Ramos (cell line): ENCODE results near the gene KYAT1.
"Not testable (repeated sequence)": the region's sequence is repeated elsewhere in the genome, so short reads cannot be mapped to it uniquely, and the experiment has no call there.

Experiments
- in situ Hi-C: fragments of 300-500 bp; cut with MboI; formaldehyde crosslinking; loops from one replicate; pipeline ENCODE4 v1.14.3; 2022; ENCODE audit warnings: low sequenced_read_pairs; ENCODE audit not compliant: unreplicated experiment

KYAT1 gene

GRCh38 chr9:128887049-128887448 lies 5.3 kb upstream of the KYAT1 start:
- in situ Hi-C loops = no loop called here

DNA sequence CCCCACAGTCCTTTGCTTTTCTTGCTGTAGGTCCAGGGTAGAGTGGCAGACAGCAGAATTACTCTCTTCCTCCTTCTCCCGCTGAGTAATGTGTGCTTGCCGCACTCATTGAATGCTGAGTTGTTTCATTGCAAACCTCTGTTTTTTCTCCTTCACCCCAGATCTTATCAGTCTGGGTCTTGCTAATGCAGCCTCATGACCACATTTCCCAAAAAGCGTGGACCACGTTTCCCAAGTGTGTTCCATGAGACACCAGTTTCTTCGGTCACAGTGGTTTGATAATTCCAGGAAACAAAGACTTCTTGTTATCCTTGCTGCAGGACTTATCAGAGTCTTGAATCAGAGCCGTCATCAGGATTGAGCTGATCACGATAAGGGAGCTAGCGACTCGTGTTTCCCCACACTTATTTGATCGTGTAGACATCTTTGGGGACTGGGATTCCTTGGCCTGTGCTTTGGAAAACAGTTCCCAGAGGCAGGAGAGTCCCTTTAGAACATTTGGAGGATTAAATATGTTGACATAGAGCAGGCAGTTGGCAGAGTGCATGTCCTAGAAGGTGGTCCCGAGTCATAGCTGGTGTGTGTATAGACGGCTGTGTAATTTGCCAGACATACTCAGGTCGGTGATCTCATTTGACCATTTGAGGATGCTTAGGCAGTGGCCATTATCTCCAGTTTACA lies 4.6 kb upstream of the KYAT1 start:
- in situ Hi-C loops = no loop called here

GRCh38 chr9:128885798-128886197 lies 4.0 kb upstream of the KYAT1 start:
- in situ Hi-C loops = no loop called here

GRCh38 chr9:128885376-128885775 lies 3.6 kb upstream of the KYAT1 start:
- in situ Hi-C loops = no loop called here

DNA sequence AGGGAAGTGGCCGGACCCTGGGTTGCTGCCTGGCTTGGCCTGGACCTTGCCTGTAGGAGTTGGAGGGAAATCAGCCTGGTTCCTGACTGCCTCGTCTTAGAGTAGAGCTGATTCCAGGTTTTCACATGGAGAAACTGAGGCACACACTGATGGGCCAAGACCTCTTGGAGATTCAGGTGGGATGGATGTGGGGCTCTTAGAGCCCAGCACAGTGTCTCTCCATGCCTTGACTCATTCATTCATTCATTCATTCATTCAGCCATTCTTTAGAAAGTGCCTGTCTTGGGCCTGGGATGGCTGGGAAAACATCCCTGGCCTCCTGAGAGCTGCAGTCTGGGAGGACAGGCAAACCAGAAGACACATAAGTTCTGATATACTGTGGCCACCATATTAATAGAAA lies 2.4 kb upstream of the KYAT1 start:
- in situ Hi-C loops = no loop called here

DNA sequence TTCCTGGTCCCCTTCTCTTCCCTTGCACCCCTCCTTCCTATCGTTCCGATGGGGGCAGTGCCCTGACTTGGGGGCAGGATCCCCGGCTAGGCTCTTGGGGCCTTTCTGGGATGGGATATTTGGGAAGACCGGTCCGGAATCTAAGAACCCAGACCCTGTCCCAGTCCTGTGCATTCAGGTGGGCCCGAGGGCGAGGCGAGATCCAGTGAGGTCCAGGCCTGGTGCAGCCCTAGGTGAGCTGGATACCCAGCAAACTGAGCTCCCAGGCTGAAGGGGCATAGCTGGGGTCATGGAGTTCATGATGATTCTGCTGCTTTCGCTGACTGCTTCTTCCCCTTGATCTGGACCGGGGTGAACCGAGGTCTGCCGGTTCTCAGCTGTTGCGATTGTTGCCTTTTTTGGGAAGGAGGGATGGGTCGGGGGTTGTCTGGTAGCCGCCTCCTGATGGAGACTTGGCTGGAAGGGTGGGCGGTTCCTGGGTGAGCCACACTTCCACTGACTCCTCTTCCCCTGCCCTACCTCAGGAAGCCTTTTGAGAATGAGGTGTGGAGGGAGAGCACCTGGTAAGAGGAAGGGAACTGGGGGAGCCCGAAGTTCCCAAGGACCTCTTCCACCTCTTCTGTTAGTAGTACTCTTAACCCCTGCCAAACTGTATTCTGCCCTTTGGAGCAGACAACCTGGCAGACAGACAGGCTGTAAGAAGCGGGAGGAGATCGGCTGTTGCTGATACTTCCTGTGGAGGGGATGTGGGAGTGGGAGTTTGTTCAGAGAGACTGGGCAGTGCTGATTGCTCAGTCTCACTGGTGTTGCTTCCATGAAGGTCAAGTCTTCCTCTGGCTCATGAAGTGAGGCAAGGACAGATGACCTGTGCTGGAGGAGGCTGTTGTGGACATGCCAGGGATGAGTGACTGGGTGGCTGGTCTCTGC lies 1.2 kb upstream of the KYAT1 start:
- in situ Hi-C loops = no loop called here

DNA sequence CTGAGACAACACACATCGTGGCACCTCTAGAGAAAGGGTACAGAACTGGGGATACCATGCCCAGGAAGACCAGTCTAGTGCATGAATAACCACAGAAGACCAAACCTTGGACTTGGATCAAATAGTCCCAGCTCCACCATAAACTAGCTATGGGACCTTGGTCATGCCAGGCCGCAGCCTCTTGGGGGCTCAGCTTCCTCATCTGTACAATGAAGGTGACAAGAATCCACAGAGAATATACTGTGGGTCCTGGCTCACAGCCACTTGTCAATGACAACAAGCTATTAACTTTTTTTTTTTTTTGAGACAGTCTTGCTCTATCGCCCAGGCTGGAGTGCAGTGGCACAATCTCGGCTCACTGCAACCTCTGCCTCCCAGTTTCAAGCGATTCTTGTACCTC lies 3.9 kb downstream of the KYAT1 start:
- in situ Hi-C loops = no loop called here

DNA sequence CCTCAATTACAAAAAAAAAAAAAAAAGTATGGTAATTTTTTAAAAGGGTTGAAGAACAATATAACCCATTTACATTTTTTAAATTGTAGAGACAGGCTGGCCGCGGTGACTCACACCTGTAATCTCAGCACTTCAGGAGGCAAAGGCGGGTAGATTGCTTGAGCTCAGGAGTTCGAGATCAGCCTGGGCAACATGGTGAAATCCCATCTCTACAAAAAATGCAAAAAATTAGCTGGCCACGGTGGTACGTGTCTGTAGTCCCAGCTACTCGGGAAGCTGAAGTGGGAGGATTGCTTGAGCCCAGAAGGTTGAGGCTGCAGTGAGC lies 10.8 kb downstream of the KYAT1 start:
- in situ Hi-C loops = not testable (repeated sequence)

DNA sequence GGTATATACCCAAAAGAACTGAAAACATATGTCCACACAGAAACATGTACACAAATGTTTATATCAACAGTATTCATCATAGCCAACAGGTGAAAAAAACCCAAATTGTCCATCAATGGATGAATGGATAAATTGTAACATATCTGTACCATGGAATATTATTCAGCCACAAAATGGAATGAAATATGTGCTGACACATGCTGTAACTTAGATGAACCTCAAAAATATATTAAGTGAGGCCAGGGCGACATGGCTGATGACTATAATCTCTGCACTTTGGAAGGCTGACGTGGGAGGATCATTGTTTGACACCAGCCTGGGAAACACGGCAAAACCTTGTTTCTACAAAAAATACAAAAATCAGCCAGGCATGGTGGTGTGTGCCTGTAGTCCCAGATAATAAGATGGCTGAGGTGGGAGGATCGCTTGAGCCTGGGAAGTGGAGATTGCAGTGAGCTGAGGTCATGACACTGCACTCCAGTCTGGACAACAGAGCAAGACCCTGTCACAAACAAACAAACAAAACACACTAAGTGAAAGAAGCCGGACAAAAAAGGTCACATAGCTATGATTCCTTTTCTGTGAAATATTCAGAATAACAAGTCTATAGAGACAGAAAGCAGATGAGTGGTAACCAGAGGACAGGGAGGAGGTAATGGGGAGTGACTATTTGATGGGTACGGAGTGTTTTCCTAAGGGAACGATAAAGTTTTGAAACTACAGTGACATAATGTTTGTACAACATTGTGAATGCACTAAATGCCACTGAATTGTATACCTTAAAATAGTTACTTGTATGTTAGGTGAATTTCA lies 11.4 kb downstream of the KYAT1 start:
- in situ Hi-C loops = no loop called here

- in situ Hi-C loops = loop anchor here (5.0 kb wide), 1 partner anchor 64 kb away; no protein-coding TSS in a partner anchor
Observed at GRCh38 chr9:128863647-128864046, 18.1 kb downstream of the KYAT1 start.

DNA sequence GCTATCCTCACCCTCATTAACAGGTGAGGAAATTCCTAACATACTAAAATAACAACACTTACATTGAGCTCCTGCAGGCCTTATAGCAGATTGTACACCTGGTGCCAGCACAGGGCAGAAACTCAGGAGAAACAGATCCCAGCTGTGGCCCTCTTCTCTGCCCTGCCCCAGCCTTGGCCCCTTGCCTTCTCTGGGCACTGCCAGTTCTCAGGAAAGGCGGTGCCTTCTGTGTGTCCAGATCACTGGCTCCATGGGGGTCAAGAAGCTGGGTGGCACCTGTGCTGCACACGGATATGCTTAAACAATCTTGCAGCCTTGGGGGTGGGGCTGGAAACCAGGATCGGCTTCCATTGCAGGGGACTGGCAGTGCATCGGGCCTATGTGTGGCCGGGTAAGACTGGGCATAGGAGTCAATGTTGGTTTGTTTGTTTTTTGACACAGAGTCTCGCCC lies 19.3 kb downstream of the KYAT1 start:
- in situ Hi-C loops = loop anchor here (5.0 kb wide), 1 partner anchor 65 kb away; no protein-coding TSS in a partner anchor

- in situ Hi-C loops = loop anchor here (5.0 kb wide), 1 partner anchor 66 kb away; no protein-coding TSS in a partner anchor
Observed at GRCh38 chr9:128861501-128861900, 20.2 kb downstream of the KYAT1 start.

DNA sequence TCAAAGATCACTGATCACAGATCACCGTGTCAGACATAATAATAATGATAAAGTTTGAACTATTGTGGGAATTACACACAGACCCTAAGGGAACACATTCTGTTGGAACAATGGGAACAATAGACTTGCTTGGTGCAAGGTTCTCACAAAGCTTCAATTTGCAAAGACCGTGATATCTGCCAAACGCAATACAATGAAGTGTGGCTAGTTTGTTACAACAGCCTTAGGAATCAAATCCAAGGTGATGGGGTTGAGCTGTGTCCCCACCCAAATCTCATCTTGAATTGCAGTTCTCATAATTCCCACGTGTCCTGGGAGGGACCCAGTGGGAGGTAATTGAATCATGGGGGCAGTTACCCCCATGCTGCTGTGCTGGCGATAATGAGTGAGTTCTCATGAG lies 20.8 kb downstream of the KYAT1 start:
- in situ Hi-C loops = loop anchor here (5.0 kb wide), 1 partner anchor 66 kb away; no protein-coding TSS in a partner anchor

DNA sequence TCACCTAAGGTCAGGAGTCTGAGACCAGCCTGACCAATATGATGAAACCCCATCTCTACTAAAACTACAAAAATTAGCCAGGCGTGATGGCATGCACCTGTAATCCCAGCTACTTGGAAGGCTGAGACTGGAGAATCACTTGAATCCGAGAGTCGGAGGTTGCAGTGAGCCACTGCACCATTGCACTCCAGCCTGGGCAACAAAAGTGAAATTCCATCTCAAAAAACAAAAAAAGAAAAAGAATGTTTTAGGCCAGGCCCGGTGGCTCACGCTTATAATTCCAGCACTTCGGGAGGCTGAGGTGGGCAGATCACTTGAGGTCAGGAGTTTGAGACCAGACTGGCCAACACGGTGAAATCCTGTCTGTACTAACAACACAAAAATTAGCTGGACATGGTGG lies 23.3 kb downstream of the KYAT1 start:
- in situ Hi-C loops = not testable (repeated sequence)

DNA sequence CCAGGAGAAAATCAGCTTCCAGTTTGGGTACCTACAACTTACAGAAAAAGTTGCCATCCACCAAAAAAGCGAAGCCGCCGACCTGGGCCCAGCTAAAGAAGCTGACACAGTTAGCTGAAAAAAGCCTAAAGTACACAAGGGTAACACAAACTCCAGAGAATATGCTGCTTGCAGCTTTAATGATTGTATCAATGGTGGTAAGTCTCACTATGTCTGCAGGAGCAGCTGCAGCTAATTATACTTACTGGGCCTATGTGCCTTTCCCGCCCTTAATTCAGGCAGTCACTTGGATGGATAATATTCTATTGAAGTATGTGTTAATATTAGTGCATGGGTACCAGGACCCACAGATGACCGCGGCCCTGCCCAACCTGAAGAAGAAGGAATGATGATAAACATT lies 27.3 kb downstream of the KYAT1 start:
- in situ Hi-C loops = not testable (repeated sequence)

DNA sequence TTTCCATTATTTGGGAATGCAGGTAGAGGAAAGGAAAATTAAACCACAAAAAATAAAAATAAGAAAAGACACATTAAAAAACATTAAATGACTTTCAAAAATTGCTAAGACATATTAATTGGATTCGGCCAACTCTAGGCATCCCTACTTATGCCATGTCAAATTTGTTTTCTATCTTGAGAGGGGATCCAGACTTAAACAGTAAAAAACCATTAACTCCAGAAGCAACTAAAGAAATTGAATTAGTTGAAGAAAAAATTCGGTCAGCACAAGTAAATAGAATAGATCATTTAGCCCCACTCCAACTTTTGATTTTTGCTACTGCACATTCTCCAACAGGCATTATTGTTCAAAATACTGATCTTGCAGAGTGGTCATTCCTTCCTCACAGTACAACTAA lies 29.1 kb downstream of the KYAT1 start:
- in situ Hi-C loops = not testable (repeated sequence)

DNA sequence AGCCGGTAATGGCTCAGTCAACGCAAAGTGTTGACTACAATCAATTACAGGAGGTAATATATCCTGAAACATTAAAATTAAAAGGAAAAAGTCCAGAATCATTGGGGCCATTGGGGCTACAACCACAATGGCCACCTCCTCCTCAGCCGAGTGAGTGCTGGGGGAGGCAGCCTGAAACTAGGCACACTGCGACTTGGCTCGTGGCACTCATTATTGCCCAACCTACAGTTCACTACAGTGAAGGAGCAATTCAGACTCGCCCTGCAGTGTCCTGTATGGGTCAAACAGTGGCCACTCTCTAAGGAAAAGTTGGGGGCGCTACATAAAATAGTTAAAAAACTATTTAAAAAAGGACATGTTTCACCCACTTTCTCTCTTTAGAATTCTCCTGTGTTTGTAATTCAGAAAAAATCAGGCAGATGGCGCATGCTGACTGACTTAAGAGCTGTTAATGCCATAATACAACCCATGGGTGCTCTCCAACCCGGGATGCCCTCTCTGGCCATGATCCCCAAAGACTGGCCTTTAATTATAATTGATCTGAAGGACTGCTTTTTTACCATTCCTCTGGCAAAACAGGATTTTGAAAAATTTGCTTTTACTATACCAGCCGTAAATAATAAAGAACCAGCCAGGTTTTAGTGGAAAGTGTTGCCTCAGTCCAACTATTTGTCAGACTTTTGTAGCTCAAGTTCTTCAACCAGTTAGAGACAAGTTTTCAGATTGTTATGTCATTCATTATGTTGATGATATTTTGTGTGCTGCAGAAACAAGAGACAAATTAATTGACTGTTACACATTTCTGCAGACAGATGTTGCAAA lies 29.8 kb downstream of the KYAT1 start:
- in situ Hi-C loops = not testable (repeated sequence)

GRCh38 chr9:128851024-128851423 lies 30.7 kb downstream of the KYAT1 start:
- in situ Hi-C loops = not testable (repeated sequence)

DNA sequence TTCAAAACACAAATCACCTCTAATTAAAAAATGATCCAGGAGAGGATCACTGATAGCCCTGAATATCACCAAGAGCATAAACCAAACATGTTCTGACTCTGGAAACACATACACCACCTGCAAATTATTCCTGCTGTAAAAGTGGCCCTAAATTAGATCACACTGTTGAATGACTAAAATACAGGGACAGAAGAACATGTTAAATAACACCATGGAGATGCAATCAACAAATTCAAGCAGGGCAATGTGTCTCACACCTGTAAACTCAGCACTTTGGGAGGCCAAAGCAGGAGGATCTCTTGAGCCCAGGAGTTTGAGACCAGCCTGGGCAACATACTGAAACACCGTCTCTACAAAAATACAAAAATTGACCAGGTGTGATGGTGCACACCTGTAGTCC lies 33.9 kb downstream of the KYAT1 start:
- in situ Hi-C loops = no loop called here

DNA sequence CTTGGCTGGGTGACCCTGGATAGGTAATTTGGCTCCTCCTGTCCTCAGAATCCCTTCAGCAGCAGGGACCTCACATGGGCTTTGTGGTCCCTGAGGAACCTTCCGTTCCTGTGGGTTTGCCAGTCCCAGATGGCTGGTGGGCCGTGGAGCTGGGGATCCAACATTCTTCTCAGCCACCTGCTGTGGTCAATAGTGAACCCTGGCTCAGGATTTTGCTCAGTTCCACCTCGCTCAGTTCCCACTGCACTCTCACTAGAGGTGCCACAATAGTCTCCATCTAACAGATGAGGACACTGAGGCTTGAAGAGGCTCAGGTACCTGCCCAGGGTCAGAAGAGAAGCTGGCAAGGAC lies 35.1 kb downstream of the KYAT1 start:
- in situ Hi-C loops = no loop called here
